Aorta (tissue), 5 donors: ENCODE measurements around the gene SKI. TPM values are rescaled to one million over a fixed set of nuclear protein-coding genes. Genes with fewer than 3 reads are reported as not detected.

Experiments used
- ATAC-seq: fragments of 200-7000 bp; cut with Tn5 transposase; one replicate; pipeline ENCODE4 v1.9.1; 2022; ENCODE audit warnings: moderate library complexity; ENCODE audit not compliant: low FRiP score
- DNase-seq, 2 donors: peaks; one replicate each; pipeline ENCODE4 v3.0.0-alpha.2; 2020
- H3K27ac ChIP-seq, 2 donors: one replicate each; pipeline ENCODE4 v1.5.1; 2013; ENCODE audit warnings: low read length in 2 of 2, mild to moderate bottlenecking in 2 of 2, moderate library complexity in 2 of 2, control low read depth in 1 of 2, inconsistent platforms in 1 of 2, low read depth in 1 of 2
- H3K27me3 ChIP-seq, 2 donors: one replicate each; pipeline ENCODE4 v1.6.1; 2013; ENCODE audit warnings: control low read depth in 1 of 2, low read length in 1 of 2, mild to moderate bottlenecking in 1 of 2, moderate library complexity in 1 of 2; ENCODE audit not compliant: insufficient read depth in 2 of 2, control insufficient read depth in 1 of 2
- H3K36me3 ChIP-seq, 2 donors: one replicate each; pipeline ENCODE4 v1.6.1; 2013; ENCODE audit warnings: control low read depth in 1 of 2, low read length in 1 of 2, mild to moderate bottlenecking in 1 of 2; ENCODE audit not compliant: insufficient read depth in 2 of 2, control insufficient read depth in 1 of 2
- H3K4me1 ChIP-seq, 2 donors: one replicate each; pipeline ENCODE4 v1.6.1; 2013; ENCODE audit warnings: low read length in 2 of 2, control low read depth in 1 of 2, mild to moderate bottlenecking in 1 of 2, moderate library complexity in 1 of 2; ENCODE audit not compliant: insufficient read depth in 2 of 2, control insufficient read depth in 1 of 2
- H3K4me3 ChIP-seq, 2 donors: one replicate each; pipeline ENCODE4 v1.5.1; 2013; ENCODE audit warnings: low read length in 2 of 2, control low read depth in 1 of 2, mild to moderate bottlenecking in 1 of 2
- H3K9me3 ChIP-seq: one replicate; pipeline ENCODE4 v1.6.1; 2013; ENCODE audit warnings: mild to moderate bottlenecking, low read length; ENCODE audit not compliant: control insufficient read depth
- whole genome bisulfite sequencing, 2 donors: extraction: QIAGEN DNeasy Blood & Tissue Kit; methylation state at CpG; one replicate each; pipeline ENCODE4 v1.1.7; 2013; 5-methylcytosine and 5-hydroxymethylcytosine counted together
- intact Hi-C, 2 donors: fragments of 100-400 bp; cut with DNase I; formaldehyde crosslinking; loops; one replicate each; pipeline versions ENCODE4 v1.14.2 to v1.15.0; 2022
- polyA plus RNA-seq, 2 donors: library from polyadenylated mRNA; stranded (reverse); fragments of 200-250 nt; gene quantifications; one replicate each; pipeline ENCODE4 v1.2.3, GENCODE V29; 2013
- total RNA-seq, 2 donors: library from RNA; stranded (reverse); fragmentation: NEBNext Ultra II Directional; extraction: Animal tissue kit (Norgen Biotek cat#: 25700); gene quantifications; one replicate each; pipeline ENCODE4 v1.2.1, GENCODE V29; 2021
- donor health status: healthy with polysubstance abuse.
- donor health status: Bipolar disorder and iron deficiency.
- donor health status: DM: no; HTN: no; CAD: no.
- donor health status: DM: no; HTN: no; CAD: no.
- donor health status: DM: yes; HTN: yes; CAD: no.

SKI gene
- total and polyA plus RNA-seq, 4 donors = 20.7 to 129 (median 74.1) TPM

GRCh38 chr1:2299131-2299627, 71.1 kb downstream of the SKI start:
- peak overlapping the region in 1 of 2 donors; percentile 2 for H3K27ac ChIP-seq
- WGBS, 2 donors = 21 to 22% methylated on average over 19 to 24 of the region's 24 CpGs
- H3K9me3 ChIP-seq = no peaks in the 10 kb centered on the region
- intact Hi-C loops = loop anchor here in 1 of 2 donors (5.0 kb wide), 1 partner anchor 67 kb away; no protein-coding TSS in a partner anchor
- no peak overlapping the region for H3K4me3 ChIP-seq
- H3K36me3 ChIP-seq = no peaks in the 10 kb centered on the region
- DNase-seq = peak in 1 of 2 donors; percentile 76
- H3K27me3 ChIP-seq = no peaks in the 10 kb centered on the region
- ATAC-seq = peak; percentile 3
- no peaks in the 10 kb centered on the region for H3K4me1 ChIP-seq

GRCh38 chr1:2300004-2300771, 72.1 kb downstream of the SKI start:
- H3K4me1 ChIP-seq = no peaks in the 10 kb centered on the region
- H3K4me3 ChIP-seq = no peak overlapping the region
- DNase-seq = no peak
- intact Hi-C loops = no loop called here
- peak overlapping the region in 1 of 2 donors; percentile 3 for H3K27ac ChIP-seq
- ATAC-seq = no peak
- WGBS, 2 donors = 66 to 68% methylated on average over 32 of the region's 32 CpGs
- H3K27me3 ChIP-seq = no peaks in the 10 kb centered on the region
- H3K36me3 ChIP-seq = peaks cover 0 to 6% of the 10 kb centered on the region in 2 donors
- no peaks in the 10 kb centered on the region for H3K9me3 ChIP-seq

GRCh38 chr1:2300851-2301606, 72.9 kb downstream of the SKI start:
- ATAC-seq = peak; percentile 61
- H3K36me3 ChIP-seq = peaks cover 0 to 9% of the 10 kb centered on the region in 2 donors
- H3K4me3 ChIP-seq = no peak overlapping the region
- DNase-seq = peak; percentile 93 to 97
- peak overlapping the region in 1 of 2 donors; percentile 3 for H3K27ac ChIP-seq
- intact Hi-C loops = no loop called here
- H3K9me3 ChIP-seq = no peaks in the 10 kb centered on the region
- no peaks in the 10 kb centered on the region for H3K4me1 ChIP-seq
- 10 to 13% methylated on average over 36 to 37 of the region's 37 CpGs for WGBS, 2 donors
- no peaks in the 10 kb centered on the region for H3K27me3 ChIP-seq

- intact Hi-C loops = no loop called here
- no peaks in the 10 kb centered on the region for H3K27me3 ChIP-seq
- no peaks in the 10 kb centered on the region for H3K9me3 ChIP-seq
- WGBS, 2 donors = 78 to 84% methylated on average over 15 to 17 of the region's 17 CpGs
- no peak for DNase-seq
- H3K27ac ChIP-seq = no peak overlapping the region
- no peak for ATAC-seq
- H3K4me1 ChIP-seq = no peaks in the 10 kb centered on the region
- H3K4me3 ChIP-seq = no peak overlapping the region
- peaks cover 0 to 10% of the 10 kb centered on the region in 2 donors for H3K36me3 ChIP-seq
Measured at GRCh38 chr1:2301607-2302291, 73.6 kb downstream of the SKI start.

GRCh38 chr1:2302292-2302925, 74.3 kb downstream of the SKI start:
- peaks cover 0 to 13% of the 10 kb centered on the region in 2 donors for H3K36me3 ChIP-seq

GRCh38 chr1:2303016-2303775, 75.1 kb downstream of the SKI start:
- intact Hi-C loops = no loop called here
- Histone ChIP-seq H3K27ac (no peak overlapping the region), H3K27me3 (no peaks in the 10 kb centered on the region), H3K9me3 (no peaks in the 10 kb centered on the region), H3K36me3 (peaks cover 0 to 13% of the 10 kb centered on the region in 2 donors), H3K4me1 (no peaks in the 10 kb centered on the region), H3K4me3 (no peak overlapping the region)
- DNase-seq = no peak
- no peak for ATAC-seq
- 82 to 84% methylated on average over 35 of the region's 35 CpGs for WGBS, 2 donors

More at GRCh38 chr1:2302292-2302925, 74.3 kb downstream of the SKI start:
- WGBS, 2 donors = 73 to 75% methylated on average over 24 of the region's 24 CpGs
- Histone ChIP-seq H3K4me3 (no peak overlapping the region), H3K4me1 (no peaks in the 10 kb centered on the region), H3K27me3 (no peaks in the 10 kb centered on the region), H3K9me3 (no peaks in the 10 kb centered on the region), H3K27ac (no peak overlapping the region)
- intact Hi-C loops = no loop called here
- ATAC-seq = no peak
- DNase-seq = no peak

GRCh38 chr1:2303781-2304180, 75.7 kb downstream of the SKI start:
- no peaks in the 10 kb centered on the region for H3K9me3 ChIP-seq
- intact Hi-C loops = no loop called here
- H3K4me3 ChIP-seq = no peak overlapping the region
- ATAC-seq (no peak), DNase-seq (no peak)
- no peaks in the 10 kb centered on the region for H3K4me1 ChIP-seq
- WGBS, 2 donors = 89 to 92% methylated on average over 22 to 26 of the region's 26 CpGs
- peaks cover 0 to 13% of the 10 kb centered on the region in 2 donors for H3K36me3 ChIP-seq
- H3K27me3 ChIP-seq = no peaks in the 10 kb centered on the region
- no peak overlapping the region for H3K27ac ChIP-seq
